ENCODE results near the gene SIPA1. TPM values are rescaled to one million over a fixed set of nuclear protein-coding genes. Genes with fewer than 3 reads are reported as not detected.

Gene SIPA1
- total RNA-seq, 2 experiments from 2014 or later = 172 to 180 TPM

GRCh38 chr11:65609229-65609628 is 28.7 kb upstream of the SIPA1 start:
- CTCF ChIA-PET = interaction anchor here (1.2 to 6.0 kb wide), 3 partner anchors 15 to 91 kb away, joined by 3 to 47 read pairs (median 9); partner anchors contain the start of gene KCNK7
- no peak for TF ChIP-seq CTCF (IDR thresholded peaks at IDR 0.05)
- POLR2A ChIA-PET = interaction anchor here (0.8 to 5.2 kb wide), 10 partner anchors 10 to 84 kb away, joined by 3 to 30 read pairs (median 4); partner anchors contain the start of genes KCNK7 and SCYL1
- intact Hi-C loops (cut with micrococcal nuclease) = loop anchor here (2.0 kb wide), 1 partner anchor 14 kb away; the partner anchor contains the start of gene KCNK7
- Mint-ChIP-seq H3K27me3 (no peaks in the 10 kb centered on the region), H3K9me3 (no peaks in the 10 kb centered on the region), H3K4me1 (ENCODE audit: low read depth) (peaks cover 39% of the 10 kb centered on the region), H3K27ac (peak overlapping the region; percentile 31), H3K4me3 (no peak overlapping the region), H3K36me3 (ENCODE audit: low read depth) (peaks cover 35% of the 10 kb centered on the region)
- ATAC-seq (no peak), DNase-seq (no peak)

GRCh38 chr11:65609665-65610064 is 28.2 kb upstream of the SIPA1 start:
- ATAC-seq = no peak
- peaks cover 39% of the 10 kb centered on the region for H3K4me1 Mint-ChIP-seq (ENCODE audit: low read depth)
- no peak for DNase-seq
- peaks cover 32% of the 10 kb centered on the region for H3K36me3 Mint-ChIP-seq (ENCODE audit: low read depth)
- CTCF ChIA-PET = interaction anchor here (1.1 to 6.0 kb wide), 5 partner anchors 16 to 91 kb away, joined by 3 to 47 read pairs (median 4); partner anchors contain the start of gene KCNK7
- no peaks in the 10 kb centered on the region for H3K9me3 Mint-ChIP-seq
- intact Hi-C loops (cut with micrococcal nuclease) = loop anchor here (2.0 kb wide), 1 partner anchor 15 kb away; the partner anchor contains the start of gene KCNK7
- POLR2A ChIA-PET = interaction anchor here (0.6 to 5.2 kb wide), 13 partner anchors 13 to 85 kb away, joined by 3 to 30 read pairs (median 4); partner anchors contain the start of genes EHBP1L1, KCNK7 and SCYL1
- H3K27me3 Mint-ChIP-seq = no peaks in the 10 kb centered on the region
- H3K4me3 Mint-ChIP-seq = no peak overlapping the region
- H3K27ac Mint-ChIP-seq = peak overlapping the region; percentile 31
- no peak for TF ChIP-seq CTCF (IDR thresholded peaks at IDR 0.05)

GRCh38 chr11:65610404-65610803 is 27.5 kb upstream of the SIPA1 start:
- peak overlapping the region; percentile 31 for H3K27ac Mint-ChIP-seq

GRCh38 chr11:65611028-65611757 is 26.7 kb upstream of the SIPA1 start:
- Mint-ChIP-seq H3K27ac (peak overlapping the region; percentile 55), H3K36me3 (ENCODE audit: low read depth) (peaks cover 32% of the 10 kb centered on the region), H3K4me3 (peak overlapping the region; percentile 93), H3K4me1 (ENCODE audit: low read depth) (peaks cover 39% of the 10 kb centered on the region), H3K9me3 (no peaks in the 10 kb centered on the region), H3K27me3 (no peaks in the 10 kb centered on the region)
- no peak for TF ChIP-seq CTCF (IDR thresholded peaks at IDR 0.05)
- DNase-seq = no peak
- no peak for ATAC-seq
- POLR2A ChIA-PET = interaction anchor here (1.1 to 5.2 kb wide), 5 partner anchors 17 to 111 kb away, joined by 3 to 30 read pairs (median 4); partner anchors contain the start of genes EHBP1L1 and KCNK7
- intact Hi-C loops (cut with micrococcal nuclease) = no loop called here
- CTCF ChIA-PET = interaction anchor here (1.0 to 6.0 kb wide), 5 partner anchors 17 to 377 kb away, joined by 3 to 47 read pairs (median 4); partner anchors contain the start of gene KCNK7

More at GRCh38 chr11:65610404-65610803, 27.5 kb upstream of the SIPA1 start:
- Mint-ChIP-seq H3K4me1 (ENCODE audit: low read depth) (peaks cover 39% of the 10 kb centered on the region), H3K9me3 (no peaks in the 10 kb centered on the region), H3K4me3 (no peak overlapping the region), H3K36me3 (ENCODE audit: low read depth) (peaks cover 32% of the 10 kb centered on the region), H3K27me3 (no peaks in the 10 kb centered on the region)
- no peak for DNase-seq
- ChIA-PET CTCF (interaction anchor here (1.1 to 6.0 kb wide), 6 partner anchors 16 to 90 kb away, joined by 3 to 47 read pairs (median 4); partner anchors contain the start of gene KCNK7), POLR2A (interaction anchor here (0.7 to 5.2 kb wide), 7 partner anchors 16 to 110 kb away, joined by 3 to 30 read pairs (median 4); partner anchors contain the start of genes EHBP1L1 and KCNK7)
- intact Hi-C loops (cut with micrococcal nuclease) = no loop called here
- TF ChIP-seq CTCF (IDR thresholded peaks at IDR 0.05) = no peak
- no peak for ATAC-seq

Measured in activated CD8-positive, alpha-beta T cell treated with anti-CD3 and anti-CD28 coated beads for 36 hours (primary cell).